ENCODE data around the gene ROR1. TPM values are rescaled to one million over a fixed set of nuclear protein-coding genes. Genes with fewer than 3 reads are reported as not detected.
"Not testable (repeated sequence)": the region's sequence is repeated elsewhere in the genome, so short reads cannot be mapped to it uniquely, and the experiment has no call there.

Gene ROR1
- total RNA-seq, 1 experiment from 2014 or later: 7.9 TPM

DNA sequence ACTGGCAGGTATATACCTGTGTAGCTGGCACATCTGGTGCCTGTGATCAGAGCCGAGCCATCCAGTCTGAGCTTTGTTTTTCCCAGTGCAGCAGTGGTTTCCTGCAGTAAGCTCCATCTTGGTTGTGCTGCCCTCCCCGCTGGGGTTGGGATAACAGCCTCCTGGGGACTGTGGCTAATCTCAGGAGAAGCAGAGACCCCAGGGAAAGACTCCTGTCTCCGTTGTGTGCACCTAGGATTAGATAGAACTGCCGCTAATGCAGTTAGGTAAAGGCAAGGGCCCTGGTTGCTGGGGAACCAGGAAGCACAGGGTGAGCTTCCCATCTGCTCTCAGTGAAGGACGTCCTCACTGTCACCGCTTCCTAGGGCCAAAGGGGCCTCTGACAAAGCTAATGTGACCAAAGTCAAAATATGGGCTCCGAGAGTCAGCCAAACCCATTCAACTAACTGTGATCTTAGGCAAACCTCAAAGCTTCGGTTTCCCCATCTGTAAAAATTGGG, 20.0 kb downstream of the ROR1 start:
- no peak for DNase-seq (ENCODE audit: low read depth)

DNA sequence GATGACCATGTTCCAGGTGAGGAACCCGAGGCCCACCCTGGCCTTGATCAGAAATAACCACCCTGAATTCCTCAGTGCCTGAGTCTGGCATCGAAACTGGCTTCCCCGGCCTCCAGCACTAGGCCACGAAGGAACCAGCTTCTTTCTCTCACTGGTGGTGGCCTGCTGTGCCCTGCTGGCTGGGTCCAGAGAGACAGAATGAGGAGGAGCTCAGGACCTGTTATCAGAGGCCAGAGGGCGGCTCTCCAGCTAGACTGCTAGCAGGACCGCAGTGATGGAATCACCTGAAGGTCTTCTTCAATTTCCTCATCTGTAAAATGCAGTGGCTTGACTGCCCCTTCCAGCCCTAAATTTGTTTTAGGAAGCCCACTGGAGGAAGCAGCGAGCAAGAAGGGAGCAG, 20.5 kb downstream of the ROR1 start:
- no peak for DNase-seq (ENCODE audit: low read depth)

DNA sequence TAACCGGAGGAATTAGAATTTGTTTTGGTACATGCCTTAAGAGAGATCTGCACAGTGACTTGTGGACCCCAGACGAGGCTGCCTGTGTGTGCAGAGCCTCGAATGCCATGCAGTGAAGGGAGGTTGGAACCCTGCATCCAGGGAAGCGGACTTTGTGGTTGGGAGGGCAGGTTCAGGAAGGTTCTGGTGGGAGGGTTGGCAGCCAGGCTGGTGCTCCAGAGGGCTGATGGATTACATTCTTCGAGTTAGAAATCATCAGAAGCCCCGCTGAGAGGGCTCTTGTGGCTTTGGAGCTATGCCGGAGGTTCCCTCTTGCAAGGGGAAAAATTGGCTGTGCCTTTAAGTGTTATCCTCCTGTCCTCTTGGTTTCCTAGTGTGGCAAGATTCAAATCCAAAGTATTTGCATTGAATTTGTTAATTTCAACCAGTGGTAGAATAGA, 21.1 kb downstream of the ROR1 start:
- DNase-seq (ENCODE audit: low read depth): peak; percentile 73

DNA sequence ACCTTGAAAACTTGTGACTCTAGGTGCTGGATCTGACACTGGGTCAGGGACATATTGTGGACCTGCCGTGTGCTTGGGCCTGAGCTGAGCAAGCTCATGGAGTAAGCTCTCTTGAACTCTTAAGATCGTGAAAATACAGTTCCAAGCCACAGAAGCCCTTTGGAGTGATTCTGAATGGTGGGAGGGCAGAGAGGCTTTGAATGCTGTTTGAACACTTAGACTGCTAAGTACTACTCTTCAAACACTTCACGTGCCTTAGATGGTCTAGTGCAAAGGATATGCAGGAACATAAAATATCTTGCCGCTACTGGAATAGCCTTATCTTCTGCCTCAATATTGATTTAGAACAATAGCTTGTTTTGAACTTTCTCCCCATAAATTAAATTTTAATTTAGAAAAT, 21.6 kb downstream of the ROR1 start:
- no peak for DNase-seq (ENCODE audit: low read depth)

DNA sequence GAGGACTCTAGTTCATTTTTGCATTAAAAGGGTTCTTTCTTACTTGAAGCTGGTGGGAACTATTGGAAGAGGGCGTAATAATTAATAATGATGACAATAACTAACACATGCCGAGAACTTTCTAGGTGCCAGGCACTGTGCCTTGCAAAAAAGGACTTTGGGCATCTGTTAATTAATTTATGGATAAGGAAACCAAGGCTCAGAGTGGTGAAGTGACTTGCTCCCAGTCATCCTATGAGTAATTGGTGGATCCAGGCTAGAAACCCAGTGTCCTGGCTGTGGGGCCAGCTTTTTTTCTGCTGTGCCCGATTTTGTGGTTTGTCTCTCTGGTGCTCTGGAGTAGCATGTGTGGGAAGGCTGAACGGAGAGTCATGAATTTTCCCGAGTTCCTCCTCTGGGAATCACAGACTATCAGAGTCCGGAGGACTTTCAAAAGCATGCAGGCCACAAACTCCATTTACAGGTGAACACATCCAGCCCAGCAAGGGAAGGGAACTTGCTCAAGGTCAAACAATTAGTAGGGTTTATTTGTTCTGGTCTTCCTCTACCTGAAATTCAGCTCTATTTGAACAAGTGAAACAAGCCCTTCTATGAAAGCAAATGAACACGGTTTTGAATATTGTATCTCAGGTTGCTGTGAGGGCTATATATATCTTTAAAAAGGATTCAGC, 23.4 kb downstream of the ROR1 start:
- DNase-seq (ENCODE audit: low read depth): peak; percentile 71

DNA sequence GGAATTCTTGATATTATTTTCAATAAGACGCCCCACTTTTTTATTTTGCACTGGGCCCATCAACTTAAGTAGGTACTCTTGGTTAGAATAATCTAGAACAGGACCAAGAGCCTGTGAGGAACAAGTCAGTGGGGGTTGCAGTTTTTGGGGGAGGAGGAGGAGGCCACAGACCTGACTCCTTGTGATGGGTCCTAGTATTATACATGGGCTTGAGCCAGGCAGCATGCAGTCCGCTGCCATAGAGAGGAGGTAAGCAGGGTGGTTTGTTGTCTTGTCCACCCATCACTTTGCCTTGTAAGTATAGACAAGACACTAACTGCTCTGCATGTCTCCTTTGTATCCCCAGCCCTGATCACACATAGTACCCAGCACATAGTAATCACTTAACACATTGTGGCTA, 24.5 kb downstream of the ROR1 start:
- DNase-seq (ENCODE audit: low read depth): no peak

DNA sequence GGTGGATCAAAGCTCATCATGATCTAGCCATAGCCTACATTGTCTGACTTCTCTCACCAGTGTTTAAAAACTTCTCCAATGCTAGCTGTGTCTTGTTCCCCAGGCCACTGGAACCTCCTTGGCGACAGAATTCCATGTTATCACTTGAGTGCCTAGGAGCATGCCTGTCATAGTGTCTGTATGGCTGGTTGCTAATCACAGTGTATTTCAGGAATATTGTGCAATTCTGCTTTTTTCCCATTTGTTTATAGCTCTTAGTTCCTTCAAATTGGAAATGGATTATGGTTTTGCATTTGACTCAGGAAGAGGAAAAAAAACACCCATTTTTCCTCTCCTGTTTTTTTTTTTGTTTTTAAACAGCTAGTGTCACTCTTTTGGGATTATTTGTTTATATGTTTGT, 25.5 kb downstream of the ROR1 start:
- DNase-seq (ENCODE audit: low read depth): no peak

DNA sequence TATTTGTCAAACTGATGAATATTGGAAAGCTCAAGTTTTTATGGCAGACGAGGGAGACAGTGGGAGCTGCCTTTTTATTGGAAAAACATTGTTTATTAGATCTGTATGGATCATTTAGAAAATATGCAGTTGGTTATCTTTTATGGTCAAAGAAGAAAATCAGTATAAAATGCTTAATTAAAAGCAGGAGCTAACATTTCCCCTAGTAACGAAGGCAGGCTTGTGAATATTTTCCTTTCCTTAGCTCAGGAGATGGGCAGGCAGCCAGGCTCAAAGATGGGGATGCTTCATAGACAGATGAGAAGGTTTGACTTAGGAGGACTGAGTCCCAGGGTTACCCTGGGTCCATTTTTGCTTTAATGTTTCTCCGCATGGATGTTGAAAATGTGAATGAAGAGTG, 26.0 kb downstream of the ROR1 start:
- DNase-seq (ENCODE audit: low read depth): no peak

DNA sequence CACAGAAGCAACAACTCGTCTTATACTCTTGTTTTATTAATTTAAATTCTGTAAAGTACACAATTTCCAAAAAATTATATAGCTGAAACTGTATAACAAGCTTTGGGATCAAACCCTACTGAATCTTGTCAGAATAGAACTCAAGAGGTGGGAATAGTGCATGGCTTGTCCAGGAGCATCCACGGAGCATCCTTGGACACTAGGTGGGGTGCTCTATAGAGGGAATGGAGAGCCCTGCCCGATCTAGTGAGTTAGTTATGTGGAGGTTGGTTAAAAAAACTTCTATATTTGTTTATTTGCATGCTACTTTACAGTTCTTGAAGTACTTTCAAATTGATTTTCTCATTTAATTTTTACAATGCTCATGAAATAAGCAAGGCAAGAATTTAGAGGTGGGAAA, 28.3 kb downstream of the ROR1 start:
- DNase-seq (ENCODE audit: low read depth): no peak

DNA sequence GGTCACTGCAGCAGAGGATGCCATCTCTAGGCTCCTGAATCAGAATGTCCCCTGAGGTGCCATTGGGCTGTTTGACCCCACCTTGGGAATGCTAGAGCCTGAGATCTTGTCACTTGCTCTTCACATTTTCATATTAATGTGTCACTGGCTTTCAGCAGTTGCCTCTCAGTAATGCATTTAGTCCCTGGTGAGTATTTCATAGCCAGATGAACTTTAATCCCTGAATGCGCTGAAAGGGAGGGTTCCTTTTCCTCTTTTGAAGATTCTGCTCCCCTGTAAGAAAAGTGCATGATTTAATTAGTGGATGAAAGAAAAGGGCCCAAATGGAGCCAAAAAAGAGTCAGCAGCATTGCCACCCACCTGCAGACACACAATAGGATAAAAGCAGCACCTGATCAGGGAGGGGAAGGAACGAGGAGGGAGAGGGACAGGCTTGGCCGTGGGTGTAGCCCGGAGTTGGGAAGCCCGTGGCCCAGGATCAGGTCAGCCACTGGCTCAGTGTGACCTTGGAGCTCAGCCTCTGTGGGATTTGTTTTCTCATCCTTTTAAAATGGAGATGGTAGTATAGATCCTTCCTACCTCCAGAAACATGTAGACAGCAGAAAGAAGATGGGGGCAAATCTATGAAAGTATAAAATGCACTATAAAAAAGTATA, 31.1 kb downstream of the ROR1 start:
- no peak for DNase-seq (ENCODE audit: low read depth)

DNA sequence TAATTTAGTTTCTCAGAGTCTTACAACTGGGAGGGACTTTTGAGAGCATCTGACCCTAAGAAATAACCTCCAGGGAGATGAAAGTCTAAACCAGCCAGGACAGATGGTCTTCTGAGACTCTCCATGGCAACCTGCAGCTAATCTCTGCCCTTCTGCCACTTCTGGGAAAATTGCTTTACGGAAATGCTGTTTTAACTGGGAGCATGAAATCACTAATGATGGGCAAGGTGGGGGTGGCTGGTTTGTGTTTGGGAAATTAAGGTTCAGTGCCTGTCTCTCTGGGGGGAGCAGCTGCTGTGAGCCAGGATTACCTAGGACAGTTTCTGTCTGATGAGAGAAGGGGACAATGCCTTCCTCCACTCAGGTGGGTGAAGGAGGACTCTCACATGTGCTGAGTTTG, 33.2 kb downstream of the ROR1 start:
- no peak for DNase-seq (ENCODE audit: low read depth)

DNA sequence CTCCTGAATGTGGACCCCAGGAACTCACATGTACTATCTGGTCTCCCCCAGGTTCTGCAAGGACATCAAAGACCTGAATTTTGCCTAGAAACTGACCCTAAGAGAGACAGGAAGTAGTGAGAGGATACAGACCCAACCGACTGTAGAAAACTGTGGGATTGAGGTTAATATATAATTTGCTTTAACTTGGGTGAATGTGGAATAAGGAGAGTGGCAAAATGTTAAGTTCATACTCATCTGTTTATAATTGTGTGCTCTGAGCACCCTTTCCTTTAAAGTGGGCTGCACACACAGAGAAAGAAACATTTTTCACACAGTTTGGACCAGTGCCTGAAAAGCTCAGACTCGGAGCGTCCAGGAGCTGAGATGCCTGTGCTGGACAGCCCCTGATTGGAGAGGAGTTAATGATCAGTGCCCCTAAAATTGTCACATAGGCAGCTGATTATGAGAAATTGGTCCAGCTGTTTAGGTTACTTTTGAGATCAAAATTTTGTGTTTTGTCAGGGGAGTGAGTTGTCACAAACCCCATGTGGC, 37.2 kb downstream of the ROR1 start:
- DNase-seq (ENCODE audit: low read depth): no peak

DNA sequence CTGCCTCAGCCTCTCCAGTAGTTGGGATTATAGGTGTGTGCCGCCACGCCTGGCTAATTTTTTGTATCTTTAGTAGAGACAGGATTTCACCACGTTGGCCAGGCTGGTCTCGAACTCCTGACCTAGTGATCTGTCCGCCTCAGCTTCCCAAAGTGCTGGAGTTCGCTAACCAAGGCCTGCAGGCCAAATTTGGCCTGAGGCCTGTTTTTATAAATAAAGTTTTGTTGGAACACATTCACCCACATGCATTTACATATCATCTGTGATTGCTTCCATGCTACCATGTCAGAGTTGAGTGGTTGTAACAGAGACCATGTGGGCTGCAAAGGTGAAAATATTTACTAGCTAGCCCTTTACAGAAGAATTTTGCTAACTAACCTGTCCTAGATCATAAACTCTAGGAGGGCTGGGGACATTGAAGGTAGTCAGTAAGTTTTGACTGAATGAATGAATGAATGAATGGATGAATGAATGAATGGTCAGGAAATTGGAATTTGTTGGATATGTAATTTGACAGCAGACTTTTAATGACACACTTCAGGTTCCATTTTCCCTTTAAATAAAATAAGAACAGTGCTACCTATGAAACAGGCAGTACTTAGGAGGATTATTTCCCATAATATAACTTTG, 38.4 kb downstream of the ROR1 start:
- no peak for DNase-seq (ENCODE audit: low read depth)

DNA sequence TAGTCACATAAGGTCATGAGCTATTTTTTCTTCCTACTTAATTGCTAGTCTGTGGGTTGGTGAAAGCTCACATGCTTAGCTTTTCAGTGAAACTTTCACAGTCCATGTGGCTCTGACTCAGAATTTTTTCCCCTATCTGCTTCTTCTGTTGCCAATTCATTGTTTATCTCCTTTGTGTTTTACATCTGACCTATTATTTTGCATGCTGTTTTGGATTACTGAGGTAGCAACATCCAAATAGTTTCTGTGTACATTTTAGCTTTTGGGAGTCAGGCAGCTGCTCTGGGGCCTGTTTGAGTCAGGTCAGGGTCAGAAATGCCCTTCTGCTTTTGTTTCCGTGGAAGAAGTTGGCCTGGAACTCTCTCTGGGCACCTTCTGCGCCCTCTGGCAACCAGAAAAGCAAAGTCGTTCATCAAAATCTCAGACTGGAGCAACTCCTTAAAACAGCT, 40.0 kb downstream of the ROR1 start:
- peak; percentile 76 for DNase-seq (ENCODE audit: low read depth)

DNA sequence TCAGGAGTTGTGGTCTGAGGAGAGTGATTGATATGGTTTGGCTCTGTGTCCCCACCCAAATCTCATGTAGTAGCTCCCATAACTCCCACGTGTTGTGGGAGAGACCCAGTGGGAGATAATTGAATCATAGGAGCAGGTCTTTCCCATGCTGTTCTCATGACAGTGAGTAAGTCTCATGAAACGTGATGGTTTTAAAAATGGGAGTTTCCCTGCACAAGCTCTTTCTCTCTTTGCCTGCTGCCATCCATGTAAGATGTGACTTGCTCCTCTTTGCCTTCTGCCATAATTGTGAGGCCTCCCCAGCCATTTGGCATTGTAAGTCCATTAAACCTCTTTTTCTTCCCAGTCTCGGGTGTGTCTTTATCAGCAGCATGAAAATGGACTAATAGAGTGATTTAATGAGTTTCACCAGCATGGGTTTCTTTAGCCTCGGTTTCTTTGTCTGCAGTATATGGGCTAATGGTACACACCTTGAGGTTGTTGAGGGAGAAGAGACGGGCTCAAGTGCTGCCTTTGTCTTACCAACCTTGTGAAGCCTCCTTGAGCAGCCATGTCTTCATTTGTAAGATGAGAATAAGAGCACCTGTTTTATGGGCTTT, 42.5 kb downstream of the ROR1 start:
- not testable (repeated sequence) for DNase-seq (ENCODE audit: low read depth)

DNA sequence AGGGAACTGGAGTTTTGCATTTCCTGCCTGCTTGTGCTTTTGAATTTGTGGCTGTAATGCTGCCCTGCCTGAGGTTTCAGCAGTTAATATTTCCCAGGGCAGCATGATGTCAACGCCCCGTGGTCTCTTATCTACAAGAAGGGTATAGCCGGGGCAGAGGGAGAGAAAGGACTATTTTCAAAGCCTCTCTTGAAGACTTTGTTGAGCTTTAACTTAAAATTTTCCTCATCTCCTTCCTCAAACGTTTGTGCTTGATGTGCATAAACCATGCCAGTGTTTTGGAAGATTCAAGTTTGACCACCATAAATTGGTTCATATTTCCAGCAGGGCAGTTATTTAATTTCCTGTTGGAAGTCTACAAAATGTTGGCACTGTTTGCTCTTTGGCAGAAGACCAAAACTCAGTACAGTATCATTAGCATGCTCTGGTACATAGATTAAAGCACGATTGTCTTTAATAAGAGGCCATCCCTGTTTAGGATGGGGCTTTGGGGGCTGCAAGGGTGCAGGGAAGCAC, 43.4 kb downstream of the ROR1 start:
- DNase-seq (ENCODE audit: low read depth): no peak

DNA sequence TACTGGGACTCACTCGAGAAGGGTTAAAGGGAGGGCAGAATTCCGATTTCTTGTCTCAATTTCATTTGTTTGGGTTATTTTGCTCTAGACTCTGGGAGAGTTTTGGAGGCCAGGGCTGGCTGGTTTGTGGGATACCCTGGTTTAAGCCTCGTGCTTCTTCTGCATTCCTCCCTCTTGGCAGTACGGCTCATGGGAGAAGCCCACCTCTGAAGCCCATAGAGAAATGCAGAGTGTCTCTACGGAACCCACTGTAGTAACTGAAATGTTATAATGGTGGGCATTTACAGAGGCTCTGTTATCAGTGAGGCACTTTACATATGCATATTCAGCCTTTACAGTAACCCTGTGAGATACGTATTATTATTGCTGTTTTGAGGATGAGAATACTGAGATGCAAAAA, 43.9 kb downstream of the ROR1 start:
- DNase-seq (ENCODE audit: low read depth): no peak

DNA sequence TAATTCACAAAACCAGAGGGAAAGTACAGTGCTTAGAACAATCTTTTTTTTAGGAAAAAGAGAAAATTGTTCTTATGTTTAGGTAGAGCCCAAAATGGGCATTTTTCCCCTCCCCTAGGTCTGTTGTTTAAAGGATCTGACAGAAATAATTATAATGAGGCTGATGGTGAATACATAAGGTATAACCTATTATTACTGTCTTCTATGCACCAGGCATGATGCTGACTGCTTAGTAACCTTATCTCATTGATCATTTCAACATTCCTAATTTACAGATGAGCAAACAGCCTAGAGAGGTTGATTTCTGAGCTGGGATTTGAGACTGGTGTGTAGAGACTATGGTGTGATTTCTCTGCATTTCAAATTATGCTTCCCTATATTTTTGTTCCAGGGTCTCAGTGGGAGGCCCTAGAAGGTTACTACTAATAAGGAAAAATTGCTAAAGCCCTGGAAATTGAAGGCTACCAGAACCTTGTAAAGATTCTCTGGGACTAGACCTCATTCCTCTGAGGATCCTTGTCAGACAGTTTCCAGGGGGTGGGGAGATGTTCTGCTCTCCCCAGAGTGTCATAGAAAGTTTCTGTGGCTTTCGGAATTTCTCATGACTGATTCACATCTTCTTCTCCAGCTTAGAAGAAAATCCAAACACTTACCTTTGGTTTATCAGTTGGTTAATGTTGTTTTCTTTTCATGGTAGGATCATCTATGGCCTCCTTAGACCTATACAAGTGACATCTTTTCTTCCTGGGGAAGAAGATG, 44.9 kb downstream of the ROR1 start:
- no peak for DNase-seq (ENCODE audit: low read depth)

DNA sequence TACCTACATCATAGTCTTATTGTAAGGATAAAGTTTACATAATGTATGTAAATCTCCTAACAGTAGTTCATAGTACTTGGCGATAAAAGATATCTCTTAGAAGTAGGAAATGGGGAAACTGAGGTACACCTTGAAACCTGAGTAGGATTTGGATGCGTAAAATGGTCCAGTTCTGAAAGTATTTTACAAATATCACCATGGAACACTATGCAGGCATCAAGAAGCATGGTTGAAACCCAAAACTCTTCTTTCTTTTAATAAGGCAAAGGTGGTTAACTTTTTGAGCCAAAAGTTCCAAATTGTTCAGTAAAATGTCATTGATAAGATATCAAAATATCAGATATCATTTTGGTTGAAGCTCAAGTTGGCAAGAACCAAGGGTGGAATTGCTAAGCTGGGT, 46.0 kb downstream of the ROR1 start:
- DNase-seq (ENCODE audit: low read depth): no peak

DNA sequence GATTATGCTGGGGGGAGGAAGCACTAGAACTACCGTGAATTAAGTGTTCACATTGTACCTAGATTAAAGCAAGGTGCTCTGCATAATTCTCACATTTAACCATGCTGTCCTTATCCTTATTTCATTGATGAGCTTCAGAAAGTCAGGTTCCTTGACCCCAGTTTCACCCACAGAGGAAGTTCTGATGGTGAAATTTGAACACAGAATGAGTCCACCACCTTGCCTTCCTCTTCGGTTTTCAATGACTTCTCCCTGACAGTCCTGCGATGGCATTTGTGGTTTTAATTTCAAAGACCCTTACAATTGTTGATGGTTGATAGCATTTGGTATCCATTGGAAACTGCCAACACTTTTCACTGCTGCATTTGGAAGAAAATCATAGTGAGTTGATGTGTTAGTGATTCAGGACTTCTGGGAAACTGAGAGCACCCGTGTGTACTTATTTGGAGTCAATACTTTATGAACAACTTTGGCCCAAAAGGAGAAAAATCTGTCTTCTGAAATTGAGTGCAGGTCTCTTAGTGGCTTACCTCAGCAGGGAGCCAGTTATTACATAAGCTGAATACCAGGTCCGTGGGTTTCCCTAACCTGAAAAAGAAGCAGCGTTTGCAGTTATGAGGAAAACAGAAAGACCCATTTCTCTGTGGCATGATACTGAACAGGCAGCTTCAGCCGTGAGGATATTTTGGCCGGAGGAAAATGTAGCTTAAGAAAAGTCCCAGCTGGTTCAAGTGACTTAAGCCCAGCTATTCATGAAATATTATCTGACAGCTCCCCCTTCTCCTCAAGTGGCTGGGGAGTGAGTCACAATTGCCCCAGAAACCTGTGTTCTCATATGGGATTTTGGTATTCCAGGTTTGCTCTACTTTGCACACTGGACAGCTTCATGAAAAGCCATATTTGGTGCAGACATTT, 47.5 kb downstream of the ROR1 start:
- DNase-seq (ENCODE audit: low read depth): peak; percentile 76
